CD14-positive monocyte (primary cell): ENCODE results near the gene MYO5B. TPM values are rescaled to one million over a fixed set of nuclear protein-coding genes. Genes with fewer than 3 reads are reported as not detected.

Source experiments
- DNase-seq, 3 donors: peaks; one replicate each; pipeline ENCODE4 v3.0.0-alpha.2; 2011 to 2022
- H2AFZ ChIP-seq: 2 replicates; pipeline ENCODE4 v1.6.0; 2012; ENCODE audit warnings: mild to moderate bottlenecking, low read depth, low read length, inconsistent platforms; ENCODE audit not compliant: insufficient read depth, poor library complexity, severe bottlenecking
- H3K27ac ChIP-seq, 2 donors: 1 replicate in 1 of 2; 2 replicates in 1 of 2; pipeline ENCODE4 v1.5.1; 2012 to 2013; ENCODE audit warnings: low read length in 2 of 2, control low read depth in 1 of 2, inconsistent platforms in 1 of 2, low read depth in 1 of 2, mild to moderate bottlenecking in 1 of 2
- H3K27me3 ChIP-seq, 2 donors: one replicate each; pipeline versions ENCODE4 v1.6.0 to v1.6.1; 2011 to 2013; ENCODE audit warnings: low read length in 2 of 2; ENCODE audit not compliant: control insufficient read depth in 2 of 2, insufficient read depth in 2 of 2
- H3K36me3 ChIP-seq, 2 donors: replicated peaks in 1 of 2; 1 replicate in 1 of 2; 2 replicates in 1 of 2; pipeline versions ENCODE4 v1.5.1 to v1.6.1; 2012 to 2013; ENCODE audit warnings: low read length in 2 of 2, control low read depth in 1 of 2, inconsistent platforms in 1 of 2, mild to moderate bottlenecking in 1 of 2; ENCODE audit not compliant: insufficient read depth in 2 of 2, control insufficient read depth in 1 of 2
- H3K4me1 ChIP-seq, 2 donors: 1 replicate in 1 of 2; 2 replicates in 1 of 2; pipeline versions ENCODE4 v1.5.1 to v1.6.1; 2012 to 2013; ENCODE audit warnings: low read length in 2 of 2, control low read depth in 1 of 2, inconsistent platforms in 1 of 2, mild to moderate bottlenecking in 1 of 2, moderate library complexity in 1 of 2; ENCODE audit not compliant: insufficient read depth in 2 of 2, control insufficient read depth in 1 of 2
- H3K4me2 ChIP-seq: replicated peaks from 2 replicates; pipeline ENCODE3; 2012; ENCODE audit warnings: low read length, moderate library complexity, mild to moderate bottlenecking; ENCODE audit not compliant: poor library complexity, severe bottlenecking; ENCODE audit errors: extremely low read depth
- H3K4me3 ChIP-seq, 3 experiments: fragments of 200-600 bp in 1 of 3; sonication (generic) in 1 of 3; replicated peaks in 1 of 3; 1 replicate in 2 of 3; 2 replicates in 1 of 3; pipeline ENCODE4 v1.5.1; 2011 to 2013; ENCODE audit warnings: low read length in 3 of 3, mild to moderate bottlenecking in 3 of 3, control low read depth in 2 of 3, low read depth in 2 of 3, inconsistent platforms in 1 of 3, moderate library complexity in 1 of 3
- H3K79me2 ChIP-seq: 2 replicates; pipeline ENCODE4 v1.6.0; 2012; ENCODE audit warnings: mild to moderate bottlenecking, control low read depth, inconsistent platforms, low read length, moderate library complexity; ENCODE audit not compliant: insufficient read depth
- H3K9ac ChIP-seq: 2 replicates; pipeline ENCODE4 v1.6.0; 2017; ENCODE audit warnings: low read length, mild to moderate bottlenecking; ENCODE audit not compliant: insufficient read depth, poor library complexity, severe bottlenecking
- H3K9me3 ChIP-seq, 2 donors: replicated peaks in 1 of 2; 1 replicate in 1 of 2; 2 replicates in 1 of 2; pipeline versions ENCODE4 v1.5.1 to v1.6.1; 2012 to 2013; ENCODE audit warnings: low read length in 2 of 2, control low read depth in 1 of 2; ENCODE audit not compliant: control insufficient read depth in 1 of 2, insufficient read depth in 1 of 2
- H4K20me1 ChIP-seq: 2 replicates; pipeline ENCODE4 v1.6.0; 2012; ENCODE audit warnings: mild to moderate bottlenecking, low read length, control low read depth, moderate library complexity; ENCODE audit not compliant: insufficient read depth
- H3K27ac Mint-ChIP-seq, 7 donors: one replicate each; pipeline ENCODE4 v1.8.0; 2020; ENCODE audit warnings: mild to moderate bottlenecking in 7 of 7, mixed read lengths in 7 of 7, moderate library complexity in 6 of 7, inconsistent platforms in 2 of 7
- H3K27me3 Mint-ChIP-seq, 3 donors: one replicate each; pipeline ENCODE4 v1.8.0; 2021 to 2022; ENCODE audit warnings: low read depth in 3 of 3, mild to moderate bottlenecking in 3 of 3, mixed read lengths in 3 of 3, moderate library complexity in 3 of 3, inconsistent platforms in 1 of 3
- H3K36me3 Mint-ChIP-seq, 2 donors: one replicate each; pipeline ENCODE4 v1.8.0; 2020; ENCODE audit warnings: mixed read lengths in 2 of 2, inconsistent platforms in 1 of 2, mild to moderate bottlenecking in 1 of 2
- H3K4me1 Mint-ChIP-seq: one replicate; pipeline ENCODE4 v1.8.0; 2020; ENCODE audit warnings: mild to moderate bottlenecking, mixed read lengths
- H3K4me3 Mint-ChIP-seq, 2 donors: one replicate each; pipeline ENCODE4 v1.8.0; 2020; ENCODE audit warnings: mild to moderate bottlenecking in 2 of 2, mixed read lengths in 2 of 2, moderate library complexity in 1 of 2
- H3K9me3 Mint-ChIP-seq, 7 donors: one replicate each; pipeline ENCODE4 v1.8.0; 2020 to 2022; ENCODE audit warnings: mixed read lengths in 7 of 7, mild to moderate bottlenecking in 6 of 7, moderate library complexity in 6 of 7, inconsistent platforms in 2 of 7
- WGBS: methylation state at CpG from one replicate; pipeline ENCODE4 v1.1.5; 2013; ENCODE audit warnings: missing lambda C conversion rate; ENCODE audit not compliant: insufficient coverage; 5-methylcytosine and 5-hydroxymethylcytosine counted together
- intact Hi-C, 2 donors: fragments of 100-400 bp; cut with micrococcal nuclease; formaldehyde crosslinking; loops; one replicate each; pipeline versions ENCODE4 v1.15.0 to v1.15.1; 2023
- polyA plus RNA-seq, 3 donors: library from polyadenylated mRNA; depleted of rRNA in 1 of 3; unstranded in 2 of 3; stranded (reverse) in 1 of 3; fragments of 300-500 nt in 2 of 3; fragments of >200 nt in 1 of 3; fragmentation: Illumina TruSeq in 2 of 3; gene quantifications; 1 replicate in 2 of 3; 2 replicates in 1 of 3; pipeline ENCODE4 v1.2.3, GENCODE V29; 2012 to 2021
- TF ChIP-seq, protein P1 (sequence below): fragments of 200-600 bp; IDR thresholded peaks from one replicate; pipeline ENCODE4 v1.8.0; 2022; ENCODE audit warnings: antibody characterized with exemption, mild to moderate bottlenecking

The MYO5B gene
- polyA plus RNA-seq, 3 donors = 0.04 TPM; not detected in 2

DNA sequence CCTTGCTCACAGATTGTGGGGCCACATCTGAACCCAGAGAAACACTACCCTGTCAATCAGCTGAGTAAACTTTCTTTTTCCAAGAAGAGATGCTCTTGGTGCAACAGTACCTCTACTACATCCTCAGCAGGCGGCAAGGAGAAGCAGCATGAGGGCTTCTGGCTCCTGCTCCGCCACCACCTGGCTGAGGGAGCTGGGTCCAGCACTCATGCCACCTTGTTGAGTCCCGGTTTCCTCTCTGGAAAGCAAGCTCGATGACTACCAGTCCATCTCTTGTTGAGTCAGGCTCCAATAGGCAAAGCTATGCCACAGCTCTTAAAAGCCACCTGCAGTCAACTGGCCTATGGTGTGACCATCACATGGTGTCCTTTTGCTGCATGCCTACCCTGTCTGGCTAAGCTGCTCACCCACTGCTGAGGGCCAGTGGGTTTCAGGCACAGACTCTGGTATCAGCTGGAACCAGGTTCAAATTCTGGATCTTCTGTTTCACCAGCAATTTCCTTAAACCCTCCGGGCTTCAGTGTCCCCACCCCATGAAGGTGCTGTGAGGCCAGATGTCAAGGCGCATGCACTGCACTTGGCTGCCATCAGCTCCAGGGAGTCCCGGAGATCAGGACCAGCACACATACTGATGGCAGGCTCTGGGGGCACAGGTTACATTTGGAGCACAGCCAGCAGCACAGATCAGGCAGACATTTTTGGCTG, 339.1 kb downstream of the MYO5B start:
- Mint-ChIP-seq H3K9me3 (no peaks in the 10 kb centered on the region), H3K4me1 (no peaks in the 10 kb centered on the region), H3K36me3 (no peaks in the 10 kb centered on the region), H3K4me3 (no peak overlapping the region), H3K27ac (no peak overlapping the region), H3K27me3 (peaks cover 0 to 6% (median 0%) of the 10 kb centered on the region in 3 donors)
- no peak overlapping the region for H3K27ac ChIP-seq
- WGBS = 94% methylated on average over 7 of the region's 7 CpGs
- H3K4me2 ChIP-seq = no peak overlapping the region
- H3K4me3 ChIP-seq = no peak overlapping the region
- no peaks in the 10 kb centered on the region for H3K9me3 ChIP-seq
- intact Hi-C loops = loop anchor here in 1 of 2 donors (5.0 kb wide), 1 partner anchor 1179 kb away; no protein-coding TSS in a partner anchor
- H4K20me1 ChIP-seq = no peaks in the 10 kb centered on the region
- no peak overlapping the region for H2AFZ ChIP-seq
- no peaks in the 10 kb centered on the region for H3K4me1 ChIP-seq
- TF ChIP-seq, protein P1, sequence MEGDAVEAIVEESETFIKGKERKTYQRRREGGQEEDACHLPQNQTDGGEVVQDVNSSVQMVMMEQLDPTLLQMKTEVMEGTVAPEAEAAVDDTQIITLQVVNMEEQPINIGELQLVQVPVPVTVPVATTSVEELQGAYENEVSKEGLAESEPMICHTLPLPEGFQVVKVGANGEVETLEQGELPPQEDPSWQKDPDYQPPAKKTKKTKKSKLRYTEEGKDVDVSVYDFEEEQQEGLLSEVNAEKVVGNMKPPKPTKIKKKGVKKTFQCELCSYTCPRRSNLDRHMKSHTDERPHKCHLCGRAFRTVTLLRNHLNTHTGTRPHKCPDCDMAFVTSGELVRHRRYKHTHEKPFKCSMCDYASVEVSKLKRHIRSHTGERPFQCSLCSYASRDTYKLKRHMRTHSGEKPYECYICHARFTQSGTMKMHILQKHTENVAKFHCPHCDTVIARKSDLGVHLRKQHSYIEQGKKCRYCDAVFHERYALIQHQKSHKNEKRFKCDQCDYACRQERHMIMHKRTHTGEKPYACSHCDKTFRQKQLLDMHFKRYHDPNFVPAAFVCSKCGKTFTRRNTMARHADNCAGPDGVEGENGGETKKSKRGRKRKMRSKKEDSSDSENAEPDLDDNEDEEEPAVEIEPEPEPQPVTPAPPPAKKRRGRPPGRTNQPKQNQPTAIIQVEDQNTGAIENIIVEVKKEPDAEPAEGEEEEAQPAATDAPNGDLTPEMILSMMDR = no peak
- no peak for DNase-seq
- H3K79me2 ChIP-seq = no peaks in the 10 kb centered on the region
- H3K9ac ChIP-seq = no peak overlapping the region
- no peaks in the 10 kb centered on the region for H3K36me3 ChIP-seq
- no peaks in the 10 kb centered on the region for H3K27me3 ChIP-seq

DNA sequence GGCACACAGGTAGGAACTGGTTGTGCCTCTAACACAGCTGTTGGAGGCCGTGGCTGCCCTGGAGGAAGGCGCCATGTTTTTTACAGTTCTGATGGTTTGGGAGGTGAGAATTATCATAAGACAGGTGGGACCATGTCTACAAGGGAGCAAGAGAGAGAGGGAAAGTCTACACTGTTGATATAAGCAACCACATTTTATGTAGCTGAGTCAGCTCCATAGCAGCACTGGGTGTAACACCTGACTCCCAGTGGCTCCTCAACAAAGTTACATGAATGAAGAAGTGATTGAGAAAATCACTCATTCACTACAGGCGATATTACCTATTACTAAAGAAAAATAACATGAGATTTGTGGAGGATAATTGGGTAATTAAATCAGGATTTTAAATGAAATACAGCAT, 340.3 kb downstream of the MYO5B start:
- intact Hi-C loops = loop anchor here (5.0 kb wide), 2 partner anchors 342 to 1177 kb away; no protein-coding TSS in a partner anchor
- no peak overlapping the region for H3K4me2 ChIP-seq

More for the DNA sequence above, 340.3 kb downstream of the MYO5B start:
- Histone ChIP-seq H3K27me3 (no peaks in the 10 kb centered on the region), H3K36me3 (no peaks in the 10 kb centered on the region), H3K4me1 (no peaks in the 10 kb centered on the region), H3K4me3 (no peak overlapping the region), H3K79me2 (no peaks in the 10 kb centered on the region), H3K27ac (no peak overlapping the region), H4K20me1 (no peaks in the 10 kb centered on the region), H3K9ac (no peak overlapping the region), H2AFZ (no peak overlapping the region), H3K9me3 (no peaks in the 10 kb centered on the region)
- no peaks in the 10 kb centered on the region for H3K9me3 Mint-ChIP-seq
- no peak for DNase-seq
- H3K27ac Mint-ChIP-seq = no peak overlapping the region
- TF ChIP-seq, protein P1 = no peak
- H3K27me3 Mint-ChIP-seq = peaks cover 0 to 4% (median 4%) of the 10 kb centered on the region in 3 donors
- no peaks in the 10 kb centered on the region for H3K36me3 Mint-ChIP-seq
- H3K4me1 Mint-ChIP-seq = no peaks in the 10 kb centered on the region
- no peak overlapping the region for H3K4me3 Mint-ChIP-seq
- 100% methylated on average over 2 of the region's 3 CpGs for WGBS
